ENCODE measurements around the gene C3orf38. TPM values are rescaled to one million over a fixed set of nuclear protein-coding genes. Genes with fewer than 3 reads are reported as not detected.

C3orf38 gene
- total RNA-seq, 1 experiment from 2014 or later, result 18.6 TPM

DNA sequence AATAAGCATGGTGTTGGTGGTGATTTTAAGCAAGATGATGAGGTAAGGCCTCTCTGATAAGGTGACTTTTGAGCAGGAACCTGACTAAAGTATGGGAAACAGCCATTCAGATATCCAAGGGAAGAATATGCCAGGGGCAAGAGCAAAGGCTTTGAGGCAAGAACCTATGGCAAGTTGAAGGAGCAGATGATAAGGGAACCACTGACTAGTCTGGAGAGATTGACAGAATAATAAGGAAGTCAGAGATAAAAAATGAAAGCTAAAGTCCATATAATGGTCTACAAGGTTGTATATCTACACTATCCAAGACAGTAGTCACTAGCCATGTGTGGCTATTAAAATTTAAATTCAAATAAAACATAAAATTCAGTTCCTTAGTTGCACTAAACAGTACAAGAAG, 2.5 kb upstream of the C3orf38 start:
- POLR2A ChIA-PET (ENCODE audit: unreplicated experiment), result no interaction called here
- TF ChIP-seq CTCF (conservative IDR thresholded peaks at IDR 0.05) (no peak), EZH2 (IDR thresholded peaks at IDR 0.05; ENCODE audit: low read depth) (no peak)
- intact Hi-C loops (cut with micrococcal nuclease; ENCODE audit: unreplicated experiment), result no loop called here
- Histone ChIP-seq H2AFZ (no peak overlapping the region), H3K4me1 (replicated peaks; ENCODE audit: insufficient read depth) (peaks cover 17% of the 10 kb centered on the region), H3F3A (ENCODE audit: insufficient read depth, low read depth) (0 out of 2 replicates have a peak, but pooled peaks cover 5% of the 10 kb centered on the region), H3K79me2 (ENCODE audit: low read depth) (peaks cover 52% of the 10 kb centered on the region), H3K4me2 (no peak overlapping the region), H3K27ac (no peak overlapping the region), H3K36me3 (ENCODE audit: low read depth) (no peaks in the 10 kb centered on the region), H4K20me1 (ENCODE audit: insufficient read depth) (no peaks in the 10 kb centered on the region), H3K27me3 (ENCODE audit: insufficient read depth, low read depth) (no peaks in the 10 kb centered on the region), H3K4me3 (no peak overlapping the region), H3K9me3 (ENCODE audit: insufficient read depth, low read depth) (no peaks in the 10 kb centered on the region), H3K9me2 (ENCODE audit: insufficient read depth) (no peaks in the 10 kb centered on the region)
- CTCF ChIA-PET, result no interaction called here
- BruUV-seq (replicated peaks), result no TSS peak
- no peak for DNase-seq

GRCh38 chr3:88148651-88149050, 1.1 kb upstream of the C3orf38 start:
- Histone ChIP-seq H2AFZ (peak overlapping the region; percentile 97), H3K9me2 (ENCODE audit: insufficient read depth) (no peaks in the 10 kb centered on the region), H3K27ac (no peak overlapping the region), H3K4me2 (peak overlapping the region; percentile 99), H4K20me1 (ENCODE audit: insufficient read depth) (no peaks in the 10 kb centered on the region), H3K27me3 (ENCODE audit: insufficient read depth, low read depth) (no peaks in the 10 kb centered on the region), H3K79me2 (ENCODE audit: low read depth) (peaks cover 63% of the 10 kb centered on the region), H3K4me3 (peak overlapping the region; percentile 95), H3F3A (ENCODE audit: insufficient read depth, low read depth) (0 out of 2 replicates have a peak, but pooled peaks cover 5% of the 10 kb centered on the region), H3K36me3 (ENCODE audit: low read depth) (0 out of 2 replicates have a peak, but pooled peaks cover 4% of the 10 kb centered on the region), H3K9me3 (ENCODE audit: insufficient read depth, low read depth) (no peaks in the 10 kb centered on the region), H3K4me1 (replicated peaks; ENCODE audit: insufficient read depth) (peaks cover 17% of the 10 kb centered on the region)
- CTCF ChIA-PET, result no interaction called here
- no peak for TF ChIP-seq CTCF (conservative IDR thresholded peaks at IDR 0.05)
- no peak for TF ChIP-seq EZH2 (IDR thresholded peaks at IDR 0.05; ENCODE audit: low read depth)
- DNase-seq, result no peak
- intact Hi-C loops (cut with micrococcal nuclease; ENCODE audit: unreplicated experiment), result loop anchor here (2.0 kb wide), 1 partner anchor 90 kb away; the partner anchor contains the start of genes CGGBP1 and ZNF654
- BruUV-seq (replicated peaks), result no TSS peak
- POLR2A ChIA-PET (ENCODE audit: unreplicated experiment), result no interaction called here

DNA sequence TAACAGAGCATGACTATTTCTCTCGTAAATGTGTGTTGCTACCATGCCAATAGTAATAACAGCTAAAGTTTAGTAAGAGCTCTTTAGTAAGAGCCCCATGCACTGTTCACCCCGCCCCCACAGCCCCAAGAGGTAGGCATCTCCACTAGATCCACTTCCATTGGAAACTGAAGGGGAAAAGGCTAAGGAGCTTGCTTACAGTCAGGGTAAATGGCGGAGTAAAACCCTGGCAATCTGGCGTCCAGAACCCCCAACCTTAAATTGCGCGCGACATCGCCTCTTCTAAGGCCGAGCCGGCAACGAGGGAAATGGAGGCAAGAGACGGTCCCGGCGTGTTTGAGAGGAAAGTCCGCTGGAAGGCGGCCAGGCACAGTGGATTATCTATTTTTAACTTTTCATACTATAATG, 654 bp upstream of the C3orf38 start:
- H4K20me1 ChIP-seq (ENCODE audit: insufficient read depth), result no peaks in the 10 kb centered on the region
- no peaks in the 10 kb centered on the region for H3K27me3 ChIP-seq (ENCODE audit: insufficient read depth, low read depth)
- no peak for TF ChIP-seq CTCF (conservative IDR thresholded peaks at IDR 0.05)
- TF ChIP-seq EZH2 (IDR thresholded peaks at IDR 0.05; ENCODE audit: low read depth), result no peak
- H3K9me2 ChIP-seq (ENCODE audit: insufficient read depth), result no peaks in the 10 kb centered on the region
- peak overlapping the region; percentile 99 for H3K4me2 ChIP-seq
- H3K4me3 ChIP-seq, result peak overlapping the region; percentile 95
- TSS peak; percentile 60 for BruUV-seq (replicated peaks)
- H3F3A ChIP-seq (ENCODE audit: insufficient read depth, low read depth), result 0 out of 2 replicates have a peak, but pooled peaks cover 5% of the 10 kb centered on the region
- peak overlapping the region; percentile 97 for H2AFZ ChIP-seq
- peaks cover 63% of the 10 kb centered on the region for H3K79me2 ChIP-seq (ENCODE audit: low read depth)
- 0 out of 2 replicates have a peak, but pooled peaks cover 4% of the 10 kb centered on the region for H3K36me3 ChIP-seq (ENCODE audit: low read depth)
- H3K27ac ChIP-seq, result peak overlapping the region; percentile 90
- no peaks in the 10 kb centered on the region for H3K9me3 ChIP-seq (ENCODE audit: insufficient read depth, low read depth)
- H3K4me1 ChIP-seq (replicated peaks; ENCODE audit: insufficient read depth), result peaks cover 17% of the 10 kb centered on the region
- ChIA-PET CTCF (no interaction called here), POLR2A (ENCODE audit: unreplicated experiment) (no interaction called here)
- intact Hi-C loops (cut with micrococcal nuclease; ENCODE audit: unreplicated experiment), result loop anchor here (2.0 kb wide), 1 partner anchor 90 kb away; the partner anchor contains the start of genes CGGBP1 and ZNF654
- DNase-seq, result no peak
